GM21528 (cell line): Measurements from ENCODE around the gene NEDD8.

Experiments used
- ATAC-seq: cut with Tn5 transposase; IDR thresholded peaks from one replicate; pipeline ENCODE4 v1.9.1; 2021; ENCODE audit warnings: mild to moderate bottlenecking, moderate library complexity; ENCODE audit not compliant: unreplicated experiment, low FRiP score

The NEDD8 gene

GRCh38 chr14:24264298-24264697 is 32.1 kb upstream of the NEDD8 start:
- ATAC-seq: no peak

GRCh38 chr14:24263848-24264247 is 31.7 kb upstream of the NEDD8 start:
- no peak for ATAC-seq

GRCh38 chr14:24262821-24263733 is 30.9 kb upstream of the NEDD8 start, which contains the start of gene TGM1:
Gene TGM1, minus strand, starts transcription at chr14:24263177. Its CDS starts 825 bp downstream, at chr14:24262352.
- no peak for ATAC-seq

- no peak for ATAC-seq
These were observed 29.8 kb upstream of the NEDD8 start for GRCh38 chr14:24261969-24262327.

GRCh38 chr14:24261256-24261968 is 29.2 kb upstream of the NEDD8 start:
- ATAC-seq: no peak

GRCh38 chr14:24260780-24261157 is 28.6 kb upstream of the NEDD8 start:
- ATAC-seq: no peak

- ATAC-seq: no peak
These were observed 28.0 kb upstream of the NEDD8 start for GRCh38 chr14:24260026-24260779.

GRCh38 chr14:24259282-24260025 is 27.3 kb upstream of the NEDD8 start:
- no peak for ATAC-seq

- ATAC-seq: no peak
These were observed 26.5 kb upstream of the NEDD8 start for GRCh38 chr14:24258548-24259265.

- no peak for ATAC-seq
These were observed 26.0 kb upstream of the NEDD8 start for GRCh38 chr14:24258119-24258518.

GRCh38 chr14:24256960-24257359 is 24.8 kb upstream of the NEDD8 start:
- no peak for ATAC-seq

GRCh38 chr14:24255931-24256711 is 24.0 kb upstream of the NEDD8 start:
- ATAC-seq: no peak

GRCh38 chr14:24255438-24255837 is 23.3 kb upstream of the NEDD8 start:
- ATAC-seq: no peak

GRCh38 chr14:24254630-24255392 is 22.6 kb upstream of the NEDD8 start:
- ATAC-seq: no peak

GRCh38 chr14:24253936-24254335 is 21.8 kb upstream of the NEDD8 start:
- no peak for ATAC-seq

- no peak for ATAC-seq
These were observed 20.3 kb upstream of the NEDD8 start for GRCh38 chr14:24252289-24253124.

GRCh38 chr14:24251880-24252288 is 19.7 kb upstream of the NEDD8 start:
- ATAC-seq: no peak
